Liver (tissue), 3 donors: ENCODE data around the gene CST4.

ENCODE experiments used
- ATF3 ChIP-seq: IDR thresholded peaks from 2 replicates; pipeline ENCODE4 v1.6.1; 2016; ENCODE audit warnings: antibody characterized with exemption
- CTCF ChIP-seq: fragments of 150-350 bp; IDR thresholded peaks from 2 replicates; pipeline ENCODE4 v1.5.1; 2017; ENCODE audit warnings: improper control_type of control experiment, low read depth, low read length; ENCODE audit not compliant: missing input control
- FOXA1 ChIP-seq: IDR thresholded peaks from 2 replicates; pipeline ENCODE4 v1.6.1; 2016; ENCODE audit warnings: antibody characterized with exemption
- HNF4A ChIP-seq, 2 donors: conservative IDR thresholded peaks; 2 replicates each; pipeline ENCODE4 v1.6.1; 2016; ENCODE audit warnings: antibody characterized with exemption in 2 of 2, mild to moderate bottlenecking in 2 of 2
- JUND ChIP-seq, 2 donors: IDR thresholded peaks; 2 replicates each; pipeline ENCODE4 v1.6.1; 2016; ENCODE audit warnings: antibody characterized with exemption in 2 of 2
- MAX ChIP-seq: IDR thresholded peaks from 2 replicates; pipeline ENCODE4 v1.6.1; 2016; ENCODE audit warnings: antibody characterized with exemption
- REST ChIP-seq: IDR thresholded peaks from 2 replicates; pipeline ENCODE4 v1.6.1; 2016; ENCODE audit warnings: antibody characterized with exemption, mild to moderate bottlenecking
- SP1 ChIP-seq: IDR thresholded peaks from 2 replicates; pipeline ENCODE4 v1.6.1; 2018; ENCODE audit warnings: antibody characterized with exemption, mild to moderate bottlenecking
- TAF1 ChIP-seq: conservative IDR thresholded peaks from 2 replicates; pipeline ENCODE4 v1.6.1; 2016; ENCODE audit warnings: antibody characterized with exemption, mild to moderate bottlenecking
- YY1 ChIP-seq: IDR thresholded peaks from 2 replicates; pipeline ENCODE4 v1.6.1; 2016; ENCODE audit warnings: antibody characterized with exemption, mild to moderate bottlenecking
- donor health status: healthy.
- donor health status: healthy.

GRCh38 chr20:23683807-23684206, 5.0 kb downstream of the CST4 start:
- TF ChIP-seq HNF4A (conservative IDR thresholded peaks at IDR 0.05) (no peak), TAF1 (no peak), FOXA1 (no peak), CTCF (no peak), ATF3 (no peak), YY1 (no peak), JUND (IDR thresholded peaks at IDR 0.05) (no peak), MAX (no peak), REST (no peak), SP1 (no peak)
